Suprapubic skin (tissue), 4 donors: ENCODE data around the gene WDR87. TPM values are rescaled to one million over a fixed set of nuclear protein-coding genes. Genes with fewer than 3 reads are reported as not detected.

ENCODE experiments used
- DNase-seq, 2 donors: peaks; one replicate each; pipeline ENCODE4 v3.0.0-alpha.2; 2019; ENCODE audit warnings: low spot score in 2 of 2
- H3K27ac ChIP-seq: fragments of 200-600 bp; sonication (generic); one replicate; pipeline ENCODE4 v1.5.1; 2019
- H3K27me3 ChIP-seq: fragments of 200-600 bp; sonication (generic); one replicate; pipeline ENCODE4 v1.5.1; 2019
- H3K36me3 ChIP-seq: fragments of 200-600 bp; sonication (generic); one replicate; pipeline ENCODE4 v1.5.1; 2019
- H3K4me1 ChIP-seq: fragments of 200-600 bp; sonication (generic); one replicate; pipeline ENCODE4 v1.5.1; 2019
- H3K4me3 ChIP-seq: fragments of 200-600 bp; sonication (generic); one replicate; pipeline ENCODE4 v1.5.1; 2019; ENCODE audit warnings: mild to moderate bottlenecking
- H3K9me3 ChIP-seq: fragments of 200-600 bp; sonication (generic); one replicate; pipeline ENCODE4 v1.5.1; 2019
- CTCF ChIP-seq, 2 donors: fragments of 200-600 bp in 1 of 2; fragments of 450-650 bp in 1 of 2; sonication (generic) in 1 of 2; IDR thresholded peaks; one replicate each; pipeline ENCODE4 v1.5.1; 2016 to 2019; ENCODE audit warnings: antibody characterized with exemption in 2 of 2, mild to moderate bottlenecking in 1 of 2, moderate library complexity in 1 of 2
- EP300 ChIP-seq: sonication (generic); formaldehyde crosslinking; IDR thresholded peaks from one replicate; pipeline ENCODE4 v1.6.1; 2017; ENCODE audit warnings: antibody characterized with exemption
- POLR2A ChIP-seq, 2 donors: fragments of 450-650 bp; IDR thresholded peaks; one replicate each; pipeline ENCODE4 v1.6.1; 2017; ENCODE audit warnings: antibody characterized with exemption in 2 of 2, mild to moderate bottlenecking in 2 of 2, moderate library complexity in 2 of 2
- POLR2AphosphoS5 ChIP-seq, 3 donors: sonication (generic); formaldehyde crosslinking; IDR thresholded peaks; one replicate each; pipeline ENCODE4 v1.6.1; 2017; ENCODE audit warnings: antibody characterized with exemption in 3 of 3
- WGBS: methylation state at CpG from one replicate; pipeline ENCODE4 v1.1.5; 2018; 5-methylcytosine and 5-hydroxymethylcytosine counted together
- total RNA-seq, 4 donors: library from RNA; depleted of rRNA; stranded (reverse); fragments of >200 nt; gene quantifications; one replicate each; pipeline ENCODE4 v1.1.0, GENCODE V29; 2016

The WDR87 gene
- total RNA-seq, 4 donors from 2014 or later = not detected

DNA sequence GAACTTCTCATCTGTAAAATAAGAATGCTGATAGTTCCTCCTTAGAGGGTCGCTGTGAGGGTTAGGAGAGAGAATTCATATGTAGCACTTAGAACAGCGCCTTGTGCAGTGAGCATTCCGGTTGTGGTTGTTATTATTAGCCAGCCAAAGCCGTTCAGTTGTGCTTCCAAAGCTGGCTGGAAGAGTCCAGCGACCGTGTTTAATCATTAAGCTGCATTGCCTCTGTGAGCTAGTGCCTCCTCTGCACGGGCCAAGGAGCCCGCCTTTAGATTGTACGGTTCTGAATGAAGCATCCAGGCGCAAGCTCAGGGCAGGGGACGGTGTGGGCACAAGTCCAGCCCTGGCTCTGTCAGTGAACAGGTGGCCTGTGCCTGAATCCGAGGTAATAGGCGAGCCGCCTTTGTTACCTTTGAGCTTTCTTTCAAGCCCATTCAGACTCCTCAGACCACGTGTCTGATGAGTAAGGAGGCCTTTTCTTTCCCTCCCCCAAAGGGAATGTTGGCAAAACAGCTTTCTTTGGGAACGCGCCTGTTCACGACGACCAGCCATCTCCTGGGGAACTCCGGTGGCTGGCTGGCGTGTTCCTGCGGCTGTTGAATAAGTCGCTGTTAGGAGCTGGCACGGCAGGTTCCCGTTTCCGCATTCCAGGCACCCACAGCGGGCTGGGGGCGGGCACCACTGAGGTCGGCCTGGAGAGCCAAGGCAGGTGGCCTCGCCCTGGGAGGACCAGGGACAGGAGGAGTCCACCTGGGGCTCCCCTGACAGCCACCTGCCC, 25.7 kb upstream of the WDR87 start:
- peak overlapping the region; percentile 74 for H3K27ac ChIP-seq
- TF ChIP-seq EP300 (no peak), CTCF (IDR thresholded peaks at IDR 0.05) (no peak), POLR2AphosphoS5 (IDR thresholded peaks at IDR 0.05) (peak in 1 of 3 donors; percentile 14), POLR2A (IDR thresholded peaks at IDR 0.05) (no peak)
- H3K9me3 ChIP-seq = no peaks in the 10 kb centered on the region
- WGBS = 28% methylated on average over 28 of the region's 30 CpGs
- no peaks in the 10 kb centered on the region for H3K27me3 ChIP-seq
- H3K4me1 ChIP-seq = peaks cover 41% of the 10 kb centered on the region
- no peaks in the 10 kb centered on the region for H3K36me3 ChIP-seq
- peak overlapping the region; percentile 30 for H3K4me3 ChIP-seq
- peak; percentile 79 to 89 for DNase-seq

DNA sequence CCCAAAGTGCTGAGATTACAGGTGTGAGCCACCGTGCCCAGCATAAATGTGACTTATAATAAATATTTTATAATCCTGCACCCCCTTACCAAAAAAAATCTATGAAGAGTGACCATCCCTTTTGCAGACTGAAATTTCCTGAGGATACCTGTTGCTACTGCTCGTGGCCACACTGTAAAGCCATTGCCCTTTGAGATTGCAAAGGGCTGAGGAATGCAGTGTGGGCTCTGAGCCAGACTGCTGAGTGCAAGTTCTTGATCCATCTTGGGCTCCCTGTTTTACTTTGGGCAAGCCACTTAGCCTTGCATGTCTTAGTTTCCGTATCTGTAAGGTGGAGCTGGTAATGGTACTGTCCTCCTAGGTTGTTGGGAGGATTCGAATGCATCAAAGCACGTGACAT, 24.0 kb upstream of the WDR87 start:
- Histone ChIP-seq H3K4me3 (no peak overlapping the region), H3K27ac (no peak overlapping the region), H3K27me3 (no peaks in the 10 kb centered on the region), H3K4me1 (peaks cover 41% of the 10 kb centered on the region), H3K9me3 (no peaks in the 10 kb centered on the region), H3K36me3 (no peaks in the 10 kb centered on the region)
- no peak for DNase-seq
- no peak for TF ChIP-seq EP300
- TF ChIP-seq POLR2A (IDR thresholded peaks at IDR 0.05) = no peak
- TF ChIP-seq POLR2AphosphoS5 (IDR thresholded peaks at IDR 0.05) = no peak
- no peak for TF ChIP-seq CTCF (IDR thresholded peaks at IDR 0.05)
- WGBS = 89% methylated on average over 5 of the region's 5 CpGs

GRCh38 chr19:37929355-37929923, 23.0 kb upstream of the WDR87 start:
- no peak overlapping the region for H3K27ac ChIP-seq
- no peak for DNase-seq
- WGBS = 82% methylated on average over 4 of the region's 4 CpGs
- no peaks in the 10 kb centered on the region for H3K9me3 ChIP-seq
- TF ChIP-seq POLR2AphosphoS5 (IDR thresholded peaks at IDR 0.05) = no peak
- no peak for TF ChIP-seq POLR2A (IDR thresholded peaks at IDR 0.05)
- TF ChIP-seq CTCF (IDR thresholded peaks at IDR 0.05) = no peak
- TF ChIP-seq EP300 = no peak
- peaks cover 40% of the 10 kb centered on the region for H3K4me1 ChIP-seq
- no peaks in the 10 kb centered on the region for H3K27me3 ChIP-seq
- no peak overlapping the region for H3K4me3 ChIP-seq
- no peaks in the 10 kb centered on the region for H3K36me3 ChIP-seq

DNA sequence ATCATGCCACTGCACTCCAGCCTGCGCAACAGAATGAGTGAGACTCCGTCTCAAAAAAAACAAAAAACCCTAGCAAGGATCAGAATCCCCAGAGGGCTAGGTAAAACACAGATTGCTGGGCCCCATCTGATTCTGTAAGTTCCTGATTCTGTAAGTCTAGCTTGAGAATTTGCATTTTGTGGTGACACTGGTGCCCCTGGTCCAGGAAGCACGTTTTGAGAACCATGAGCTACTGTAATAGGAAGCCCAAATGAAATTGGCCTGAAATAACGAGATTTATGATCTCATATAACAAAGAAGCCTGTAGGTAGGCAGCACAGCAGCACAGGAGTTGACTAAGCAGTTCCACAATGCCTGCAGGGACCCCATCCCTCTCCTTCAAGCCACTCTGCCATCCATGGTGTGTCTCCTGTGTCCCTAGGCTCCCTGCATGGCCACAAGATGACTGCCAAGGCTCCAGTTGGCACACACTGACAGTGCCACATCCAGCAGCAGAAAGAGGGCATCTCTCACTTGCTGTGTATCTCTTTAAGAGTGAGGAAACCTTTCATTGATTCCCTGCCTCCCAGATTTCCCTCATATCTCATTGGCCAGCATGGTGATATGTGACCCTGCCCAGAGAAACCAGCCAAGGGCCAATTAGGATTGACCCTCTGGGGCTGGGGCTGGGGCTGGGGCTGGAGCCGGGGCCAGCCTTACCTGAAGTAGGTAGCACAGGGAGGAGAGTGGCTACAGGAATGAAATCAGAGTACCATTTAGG, 22.3 kb upstream of the WDR87 start:
- WGBS = 69% methylated on average over 5 of the region's 5 CpGs
- no peak overlapping the region for H3K4me3 ChIP-seq
- no peak for DNase-seq
- H3K9me3 ChIP-seq = no peaks in the 10 kb centered on the region
- no peaks in the 10 kb centered on the region for H3K36me3 ChIP-seq
- TF ChIP-seq CTCF (IDR thresholded peaks at IDR 0.05) (no peak), POLR2A (IDR thresholded peaks at IDR 0.05) (no peak), POLR2AphosphoS5 (IDR thresholded peaks at IDR 0.05) (no peak)
- H3K27me3 ChIP-seq = no peaks in the 10 kb centered on the region
- peaks cover 33% of the 10 kb centered on the region for H3K4me1 ChIP-seq
- no peak overlapping the region for H3K27ac ChIP-seq

DNA sequence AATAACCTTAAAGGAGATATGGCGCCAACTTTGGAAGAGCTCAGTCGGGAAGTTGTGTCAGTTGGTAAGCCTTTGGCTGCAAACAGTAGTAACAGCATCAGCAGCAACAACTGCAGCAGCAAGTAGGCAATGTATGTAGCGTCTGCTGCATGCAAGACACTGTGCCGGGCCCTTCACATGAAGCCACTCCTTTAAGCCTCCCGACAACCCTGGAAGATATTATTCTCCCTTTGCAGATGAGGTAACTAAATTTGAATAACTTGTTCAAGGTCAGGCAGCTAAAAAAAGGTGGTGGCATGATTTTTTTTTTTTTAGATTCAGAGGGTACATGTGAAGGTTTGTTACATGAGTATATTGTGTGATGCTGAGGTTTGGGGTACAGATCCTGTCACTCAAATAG, 20.3 kb upstream of the WDR87 start:
- Histone ChIP-seq H3K27ac (no peak overlapping the region), H3K4me1 (peaks cover 13% of the 10 kb centered on the region), H3K9me3 (no peaks in the 10 kb centered on the region), H3K4me3 (no peak overlapping the region), H3K36me3 (no peaks in the 10 kb centered on the region), H3K27me3 (no peaks in the 10 kb centered on the region)
- no peak for DNase-seq
- TF ChIP-seq POLR2A (IDR thresholded peaks at IDR 0.05) (no peak), CTCF (IDR thresholded peaks at IDR 0.05) (no peak), POLR2AphosphoS5 (IDR thresholded peaks at IDR 0.05) (no peak), EP300 (no peak)
- 85% methylated on average over 5 of the region's 5 CpGs for WGBS
